ENCODE results near the gene SND1. TPM values are rescaled to one million over a fixed set of nuclear protein-coding genes. Genes with fewer than 3 reads are reported as not detected.
A peak's percentile ranks its signal among the peaks of the same experiment; 100 is the strongest.

Gene SND1
- total and polyA plus RNA-seq, 10 of the 15 experiments (the other 5 are each of a cell fraction or from before 2014, with no cell fraction given): 52.4 to 270 (median 146) TPM

- CTCF ChIA-PET: interaction anchor here (0.6 to 2.7 kb wide), 4 partner anchors 32 to 288 kb away, joined by 3 to 6 read pairs (median 4); no protein-coding TSS in a partner anchor
- H3K27me3 ChIP-seq (replicated peaks in 1 of 2; ENCODE audit: control insufficient read depth in 2 of 2, insufficient read depth in 2 of 2, low read length in 1 of 2): no peaks in the 10 kb centered on the region
- peak overlapping the region; percentile 30; the same call in 1 of the 2 replicates for H3K9ac ChIP-seq (ENCODE audit: control insufficient read depth, insufficient read depth, low read length)
- RAD21 ChIA-PET (ENCODE audit: unreplicated experiment): interaction anchor here (1.1 to 1.9 kb wide), 3 partner anchors 8 to 105 kb away, joined by 3 to 5 read pairs (median 4); no protein-coding TSS in a partner anchor
- no peaks in the 10 kb centered on the region for H4K20me1 ChIP-seq (ENCODE audit: control insufficient read depth, insufficient read depth)
- TF ChIP-seq ZNF217 (IDR thresholded peaks at IDR 0.05) (0 out of 2 replicates have a peak, but pooled peaks have one; percentile 2), DPF2 (IDR thresholded peaks at IDR 0.05) (0 out of 2 replicates have a peak, but pooled peaks have one; percentile 13), CBX5 (IDR thresholded peaks at IDR 0.05; ENCODE audit: low read depth) (no peak), FOXM1 (IDR thresholded peaks at IDR 0.05; ENCODE audit: low read depth, low read length) (no peak), MEF2B (IDR thresholded peaks at IDR 0.05; ENCODE audit: partially characterized antibody, poor library complexity, severe bottlenecking) (peak; percentile 82), IKZF1 (conservative IDR thresholded peaks at IDR 0.05) (peak; percentile 30; the same call in 1 of the 2 replicates), BHLHE40 (IDR thresholded peaks at IDR 0.05; ENCODE audit: borderline replicate concordance in 1 of 2, low read depth in 2 of 2, low read length in 1 of 2) (0 out of 4 replicates have a peak, but pooled peaks of 1 of the 2 experiments have one; percentile 5), LARP7 (IDR thresholded peaks at IDR 0.05) (0 out of 2 replicates have a peak, but pooled peaks have one; percentile 41), TCF3 (IDR thresholded peaks at IDR 0.05; ENCODE audit: borderline replicate concordance, insufficient read depth, low read depth, low read length) (0 out of 2 replicates have a peak, but pooled peaks have one; percentile 8), GATAD2B (conservative IDR thresholded peaks at IDR 0.05; ENCODE audit: low read depth) (0 out of 2 replicates have a peak, but pooled peaks have one; percentile 34), EGR1 (IDR thresholded peaks at IDR 0.05; ENCODE audit: borderline replicate concordance in 1 of 2, low read depth in 2 of 2, low read length in 2 of 2) (0 out of 3 replicates have a peak, but pooled peaks of 1 of the 2 experiments have one; percentile 1)
- H3K79me2 ChIP-seq (ENCODE audit: control insufficient read depth, insufficient read depth, low read length): no peaks in the 10 kb centered on the region
- intact Hi-C loops (cut with micrococcal nuclease; ENCODE audit: unreplicated experiment): no loop called here
- 0 out of 2 replicates have a peak overlapping the region, but pooled peaks have one; percentile 5 for H2AFZ ChIP-seq (ENCODE audit: control insufficient read depth, low read depth, low read length)
- H3K4me2 ChIP-seq (ENCODE audit: control insufficient read depth, insufficient read depth): peak overlapping the region; percentile 82
- no peaks in the 10 kb centered on the region for H3K36me3 ChIP-seq (ENCODE audit: control insufficient read depth in 2 of 2, insufficient read depth in 2 of 2, low read length in 1 of 2)
- in situ Hi-C loops (cut with MboI): no loop called here
- H3K27ac ChIP-seq (ENCODE audit: control insufficient read depth, insufficient read depth): no peak overlapping the region
- SMC1A ChIA-PET (ENCODE audit: uncharacterized antibody, unreplicated experiment): interaction anchor here (0.6 to 1.9 kb wide), 6 partner anchors 11 to 346 kb away, joined by 3 to 4 read pairs (median 3); no protein-coding TSS in a partner anchor
- peak overlapping the region; percentile 71 for H3K4me3 ChIP-seq
- H3K9me3 ChIP-seq (replicated peaks; ENCODE audit: control insufficient read depth, insufficient read depth, low read length): no peaks in the 10 kb centered on the region
- POLR2A ChIA-PET: no interaction called here
- DNase-seq (ENCODE audit: low read depth, low spot score): no peak
- under 1% methylated on average over 32 of the region's 59 CpGs for WGBS (ENCODE audit: insufficient coverage, insufficient replicate concordance, low lambda C conversion rate, missing lambda C conversion rate)
- H3K4me1 ChIP-seq (ENCODE audit: control insufficient read depth, insufficient read depth, low read length): peaks cover 12% of the 10 kb centered on the region
- no TSS peak for BruUV-seq (replicated peaks)
- no peak for FAIRE-seq
- peak; percentile 38 for ATAC-seq
These were observed 452.2 kb downstream of the SND1 start for GRCh38 chr7:128104108-128104742.

All from GM12878 (cell line).